Measurements from ENCODE around the gene MARVELD1.

Gene MARVELD1

GRCh38 chr10:97721871-97722780, 8.6 kb downstream of the MARVELD1 start:
- no peak for DNase-seq (ENCODE audit: low read depth in 2 of 2)

- DNase-seq (ENCODE audit: low read depth in 2 of 2) = no peak
Observed at GRCh38 chr10:97723001-97723400, 9.5 kb downstream of the MARVELD1 start.

DNA sequence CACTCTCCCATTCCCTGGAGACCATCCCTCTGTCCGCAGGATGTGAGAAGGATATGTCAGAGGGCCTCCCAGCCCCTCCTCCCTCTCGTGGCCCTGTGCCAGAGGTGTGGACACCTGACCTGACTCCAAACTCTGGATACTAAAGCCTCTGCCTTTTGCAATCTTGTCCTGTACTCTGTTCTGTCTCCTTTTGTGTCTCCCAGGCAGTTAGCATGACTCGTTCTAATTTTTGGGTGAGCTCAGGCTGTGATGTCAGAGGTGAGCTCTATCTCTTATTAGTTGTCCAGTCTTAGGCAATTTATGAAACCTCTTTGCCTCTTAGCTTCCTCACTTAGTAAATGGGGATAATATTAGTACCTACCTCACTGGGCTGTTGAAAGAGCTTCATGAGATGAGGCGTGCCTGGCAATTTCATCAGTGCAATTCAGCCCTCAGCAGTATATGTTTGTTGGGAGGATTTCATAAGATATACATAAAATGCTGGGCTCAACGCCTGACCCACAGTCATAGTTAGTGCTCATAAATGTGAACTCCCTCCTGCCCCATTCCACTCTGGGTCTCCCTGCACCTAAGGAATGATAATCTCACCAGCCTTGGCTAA, 10.9 kb downstream of the MARVELD1 start:
- DNase-seq (ENCODE audit: low read depth in 2 of 2) = no peak

DNA sequence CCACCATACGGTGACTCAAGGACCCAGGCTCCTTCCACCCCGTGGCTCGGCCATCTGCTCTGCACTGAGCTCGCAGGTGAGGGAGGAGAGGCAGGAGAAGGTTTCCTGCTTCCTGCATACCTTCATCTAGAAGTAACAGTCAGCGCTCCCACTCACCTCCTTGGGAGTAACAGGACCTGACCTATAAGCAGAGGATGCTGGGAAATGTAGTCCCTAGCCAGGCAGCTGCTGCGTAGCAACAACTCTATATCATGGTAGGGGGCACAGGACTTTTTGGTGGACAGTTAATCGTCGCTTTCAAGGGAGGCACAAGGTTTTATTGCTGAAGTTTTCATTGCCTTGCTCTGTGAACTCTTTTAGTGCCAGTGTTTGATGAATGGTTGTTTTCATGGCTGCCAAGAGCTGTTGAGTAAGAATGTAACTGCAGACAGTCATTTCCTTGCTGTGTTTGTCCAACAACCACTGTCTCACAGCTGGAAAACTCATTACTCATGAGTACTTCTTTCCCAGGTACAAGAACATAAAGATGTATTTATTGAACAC, 13.2 kb downstream of the MARVELD1 start:
- no peak for DNase-seq (ENCODE audit: low read depth in 2 of 2)

- DNase-seq (ENCODE audit: low read depth in 2 of 2) = no peak
Observed at GRCh38 chr10:97729014-97729413, 15.5 kb downstream of the MARVELD1 start.

DNA sequence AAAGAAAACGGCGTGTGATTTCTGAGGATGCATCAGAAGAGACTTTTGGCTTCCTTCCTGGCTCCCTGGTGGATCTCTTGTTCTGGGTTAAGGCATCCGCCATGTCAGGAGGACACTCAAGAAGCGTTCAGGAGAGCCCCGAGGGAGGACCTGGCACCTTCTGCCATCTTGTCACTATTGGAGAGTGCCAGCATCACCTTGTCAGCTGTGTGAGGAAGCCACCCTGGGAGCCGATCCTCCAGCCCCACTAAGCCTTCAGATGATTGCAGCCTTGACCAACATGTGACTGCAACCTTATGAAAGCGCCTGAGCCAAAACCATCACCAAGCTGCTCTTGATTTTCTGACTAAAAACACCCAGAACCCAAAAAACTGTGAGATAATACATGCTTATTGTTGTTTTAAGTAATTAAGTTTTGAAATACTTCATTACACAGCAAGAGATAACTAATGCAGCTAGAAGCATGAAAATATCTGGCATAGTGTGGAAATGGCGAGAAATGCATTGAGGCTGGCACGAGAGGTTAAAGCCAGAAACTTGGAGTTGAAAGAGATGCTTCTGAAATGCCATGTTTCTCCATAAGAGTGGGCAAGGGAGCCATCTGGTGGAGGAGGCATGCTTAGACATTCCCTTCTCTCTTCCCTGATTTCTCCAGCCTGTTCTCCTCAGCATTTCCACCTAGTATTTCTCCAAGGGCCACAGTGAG, 18.0 kb downstream of the MARVELD1 start:
- peak; percentile 12 to 43 for DNase-seq (ENCODE audit: low read depth in 2 of 2)

DNA sequence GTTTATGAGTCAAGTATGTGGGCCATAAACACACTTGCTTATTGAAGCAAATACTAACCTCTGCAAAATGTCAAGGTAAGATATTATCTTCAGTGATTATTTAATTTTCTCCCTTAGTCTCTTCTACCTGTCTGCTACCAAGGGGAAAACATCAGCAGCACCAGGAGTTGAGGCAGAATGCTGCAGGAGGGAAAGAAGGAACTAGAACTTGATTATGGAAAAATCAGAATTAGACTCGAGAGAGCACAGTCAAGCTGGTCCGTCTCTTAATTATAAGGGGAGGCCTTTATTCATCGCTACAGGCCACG, 18.5 kb downstream of the MARVELD1 start:
- DNase-seq (ENCODE audit: low read depth in 2 of 2) = no peak

GRCh38 chr10:97733256-97733655, 19.7 kb downstream of the MARVELD1 start:
- no peak for DNase-seq (ENCODE audit: low read depth in 2 of 2)

GRCh38 chr10:97734021-97734420, 20.5 kb downstream of the MARVELD1 start:
- no peak for DNase-seq (ENCODE audit: low read depth in 2 of 2)

GRCh38 chr10:97736403-97736901, 22.9 kb downstream of the MARVELD1 start:
- DNase-seq (ENCODE audit: low read depth in 2 of 2) = no peak

DNA sequence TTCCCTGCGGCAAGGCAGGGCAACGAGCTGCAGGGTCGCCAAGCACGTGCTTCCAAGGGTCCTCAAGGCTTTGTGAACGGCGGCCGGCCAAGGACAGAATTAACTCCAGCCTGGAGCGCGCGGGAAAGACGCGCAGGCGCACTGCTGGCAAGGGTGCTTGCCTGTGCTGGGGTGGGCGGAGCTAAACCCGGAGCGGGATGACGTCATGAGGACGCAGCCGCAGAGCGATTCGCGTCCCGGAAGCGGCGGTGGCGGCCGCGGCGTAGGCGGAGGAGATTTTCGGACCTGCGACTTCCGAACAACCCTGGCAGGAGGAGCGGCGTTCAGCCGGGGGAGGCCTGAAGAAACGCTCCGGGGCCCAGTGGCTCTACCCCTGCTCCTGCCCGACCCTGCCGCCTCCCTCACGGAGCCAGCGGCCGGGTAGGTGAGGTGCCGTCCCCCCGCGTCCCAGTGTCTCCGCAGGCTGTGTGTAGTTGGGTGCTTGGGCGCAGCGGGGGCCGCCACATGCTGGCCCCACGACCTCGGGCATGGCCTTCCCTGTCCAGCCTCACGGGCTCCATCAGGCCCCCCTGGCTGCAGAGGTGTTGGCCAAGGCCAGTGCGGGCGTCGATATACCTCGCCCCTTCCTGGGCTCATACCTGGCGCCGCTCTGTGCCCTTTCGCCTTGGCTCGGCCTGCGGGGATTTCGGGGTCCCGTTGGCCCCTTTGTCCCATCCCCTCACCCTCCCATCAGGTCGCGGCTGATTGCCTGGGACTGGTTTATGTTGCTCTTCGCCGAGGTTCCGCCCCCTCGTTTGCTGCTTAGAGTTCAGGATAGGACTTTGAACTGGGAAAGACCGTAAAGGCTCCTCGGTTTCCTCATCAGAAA, 23.6 kb downstream of the MARVELD1 start, which contains the start of gene ZFYVE27:
TSS of gene ZFYVE27 (plus strand) at position 227 of the 868 bp plus-strand sequence. CDS start 1,350 bp downstream, outside the sequence.
- peak; percentile 89 to 92 for DNase-seq (ENCODE audit: low read depth in 2 of 2)

GRCh38 chr10:97737770-97738265, 24.3 kb downstream of the MARVELD1 start:
- DNase-seq (ENCODE audit: low read depth in 2 of 2) = no peak

- no peak for DNase-seq (ENCODE audit: low read depth in 2 of 2)
Observed at GRCh38 chr10:97738616-97739015, 25.1 kb downstream of the MARVELD1 start.

DNA sequence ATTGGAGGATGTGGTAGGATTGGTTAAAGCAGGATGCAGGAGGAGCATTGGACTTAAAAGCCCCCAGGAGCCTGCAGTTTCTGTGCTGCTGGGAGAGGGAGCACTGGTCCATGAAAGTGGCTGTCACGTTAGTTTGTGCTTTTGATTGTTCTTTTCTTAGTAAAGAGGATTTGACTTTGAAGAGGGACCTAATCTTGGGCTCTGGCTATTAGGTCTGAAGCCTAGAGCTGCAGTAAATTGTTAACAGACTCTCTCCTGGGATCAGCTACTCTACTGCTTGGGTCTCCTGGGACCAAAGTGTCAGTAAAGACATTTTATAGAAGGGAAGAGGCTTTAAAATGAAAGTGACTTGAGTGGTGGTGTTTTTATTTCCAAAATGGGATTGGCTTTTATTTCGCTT, 27.1 kb downstream of the MARVELD1 start:
- no peak for DNase-seq (ENCODE audit: low read depth in 2 of 2)

DNA sequence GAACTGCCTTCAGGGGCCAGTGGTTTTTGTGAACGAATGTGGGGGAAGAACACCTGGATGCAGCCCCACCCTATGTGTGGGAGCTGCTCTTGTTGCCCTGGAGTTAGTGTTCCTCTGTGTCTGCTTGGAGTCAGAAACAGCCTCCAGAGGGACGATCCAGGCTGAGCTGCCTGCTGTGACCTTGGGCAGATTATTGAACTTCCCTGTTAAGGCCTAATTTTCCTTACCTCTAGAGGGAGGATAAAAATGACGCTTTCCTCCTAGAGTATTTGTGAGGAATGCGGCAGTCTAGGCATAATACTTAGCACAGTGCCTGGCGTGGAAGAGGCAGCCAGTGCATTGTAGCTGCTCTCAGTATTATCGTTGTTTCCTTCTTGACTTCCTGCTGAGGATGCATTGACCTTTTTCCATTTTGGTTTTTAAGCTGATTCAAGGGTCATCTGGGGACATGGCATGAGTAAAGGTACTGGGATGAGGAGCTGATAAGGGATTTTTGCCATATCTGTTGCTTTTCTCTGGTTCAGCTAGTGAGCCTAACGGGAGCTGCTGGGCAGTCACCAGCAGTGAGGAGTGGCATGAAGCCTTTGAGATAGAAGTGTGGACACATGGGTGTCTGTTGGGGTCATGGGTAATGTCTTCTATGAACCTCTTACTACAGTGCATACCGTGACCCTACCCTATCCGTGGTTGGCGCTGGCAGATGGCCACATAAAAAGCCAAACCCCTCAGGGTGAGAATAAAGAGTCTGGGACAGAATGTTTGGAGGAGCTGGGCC, 29.8 kb downstream of the MARVELD1 start:
- no peak for DNase-seq (ENCODE audit: low read depth in 2 of 2)

GRCh38 chr10:97744405-97745035, 31.0 kb downstream of the MARVELD1 start:
- DNase-seq (ENCODE audit: low read depth in 2 of 2) = no peak

GRCh38 chr10:97747573-97747972, 34.0 kb downstream of the MARVELD1 start:
- no peak for DNase-seq (ENCODE audit: low read depth in 2 of 2)

- DNase-seq (ENCODE audit: low read depth in 2 of 2) = no peak
Observed at GRCh38 chr10:97748116-97748515, 34.6 kb downstream of the MARVELD1 start.

DNA sequence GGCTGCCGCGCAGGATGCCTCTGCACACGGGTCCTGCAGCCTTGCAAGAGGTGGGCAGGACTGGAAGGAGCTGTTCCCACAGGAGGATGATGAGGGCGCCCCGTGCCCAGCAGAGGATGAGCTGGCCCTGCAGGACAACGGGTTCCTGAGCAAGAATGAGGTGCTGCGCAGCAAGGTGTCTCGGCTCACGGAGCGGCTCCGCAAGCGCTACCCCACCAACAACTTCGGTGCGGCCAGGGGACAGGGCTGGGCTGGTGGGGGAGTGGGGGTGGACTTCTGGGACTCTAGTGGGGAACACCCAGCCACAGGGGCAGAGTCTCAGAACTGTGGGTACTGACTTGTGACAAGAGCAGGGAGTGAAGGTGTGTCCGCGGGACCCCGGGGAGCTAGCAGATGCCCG, 39.4 kb downstream of the MARVELD1 start:
- no peak for DNase-seq (ENCODE audit: low read depth in 2 of 2)

DNA sequence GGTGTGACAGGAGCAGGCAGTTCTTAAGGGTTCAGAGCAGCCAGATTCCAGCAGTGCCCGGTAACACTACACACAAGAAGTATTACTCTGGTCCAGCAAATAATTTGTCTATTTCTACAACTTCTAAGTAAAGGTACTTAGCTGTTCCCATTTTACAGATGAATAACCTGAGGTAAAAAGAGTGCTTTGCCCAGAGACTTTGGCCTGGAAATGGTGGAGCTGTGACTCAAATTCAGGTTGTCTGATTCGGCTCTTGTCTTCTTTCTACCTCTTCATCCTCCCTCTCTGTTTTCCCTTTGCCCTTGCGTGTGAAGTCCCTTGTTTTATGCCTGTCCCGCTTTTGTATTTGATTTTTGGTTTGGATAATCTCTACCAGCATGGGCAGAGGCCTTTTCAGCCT, 41.2 kb downstream of the MARVELD1 start:
- DNase-seq (ENCODE audit: low read depth in 2 of 2) = no peak

Data from stimulated activated CD8-positive, alpha-beta memory T cell treated with anti-CD3 and anti-CD28 coated beads, Interleukin-7, amount 100 ng/mL, for 4 hours (primary cell).